DMS153 treated with DMSO at 0.1 percent for 48 hours (cell line): ENCODE measurements around the gene TNIK.

ENCODE experiments used
- DNase-seq: peaks from one replicate; lab custom pipeline; 2025; ENCODE audit not compliant: unreplicated experiment; lab: John Stamatoyannopoulos, UW

Gene TNIK

GRCh38 chr3:171345107-171345843 lies 114.9 kb downstream of the TNIK start:
- no peak for DNase-seq

- DNase-seq = no peak
Measured at GRCh38 chr3:171343693-171344092, 116.5 kb downstream of the TNIK start.

GRCh38 chr3:171342783-171343420 lies 117.3 kb downstream of the TNIK start:
- DNase-seq = no peak

- DNase-seq = no peak
Measured at GRCh38 chr3:171342200-171342599, 118.0 kb downstream of the TNIK start.

GRCh38 chr3:171340434-171340833 lies 119.8 kb downstream of the TNIK start:
- no peak for DNase-seq

GRCh38 chr3:171339598-171339997 lies 120.6 kb downstream of the TNIK start:
- DNase-seq = no peak

GRCh38 chr3:171336406-171336805 lies 123.8 kb downstream of the TNIK start:
- no peak for DNase-seq

GRCh38 chr3:171335559-171335958 lies 124.6 kb downstream of the TNIK start:
- DNase-seq = no peak

GRCh38 chr3:171334465-171334811 lies 125.8 kb downstream of the TNIK start:
- DNase-seq = no peak

- no peak for DNase-seq
Measured at GRCh38 chr3:171333784-171334464, 126.3 kb downstream of the TNIK start.

- no peak for DNase-seq
Measured at GRCh38 chr3:171330938-171331337, 129.3 kb downstream of the TNIK start.

- DNase-seq = no peak
Measured at GRCh38 chr3:171329746-171330145, 130.5 kb downstream of the TNIK start.

GRCh38 chr3:171328419-171329082 lies 131.7 kb downstream of the TNIK start:
- DNase-seq = no peak

GRCh38 chr3:171327441-171328174 lies 132.6 kb downstream of the TNIK start:
- no peak for DNase-seq

GRCh38 chr3:171326717-171327440 lies 133.3 kb downstream of the TNIK start:
- no peak for DNase-seq

- DNase-seq = no peak
Measured at GRCh38 chr3:171323938-171324536, 136.2 kb downstream of the TNIK start.

GRCh38 chr3:171321559-171322360 lies 138.4 kb downstream of the TNIK start:
- no peak for DNase-seq

- DNase-seq = no peak
Measured at GRCh38 chr3:171320750-171321558, 139.3 kb downstream of the TNIK start.
